CD14-positive monocyte (primary cell): Measurements from ENCODE around the gene KCNIP3. TPM values are rescaled to one million over a fixed set of nuclear protein-coding genes. Genes with fewer than 3 reads are reported as not detected.

ENCODE experiments used
- DNase-seq, 3 donors: peaks; one replicate each; pipeline ENCODE4 v3.0.0-alpha.2; 2011 to 2022
- H2AFZ ChIP-seq: 2 replicates; pipeline ENCODE4 v1.6.0; 2012; ENCODE audit warnings: mild to moderate bottlenecking, low read depth, low read length, inconsistent platforms; ENCODE audit not compliant: insufficient read depth, poor library complexity, severe bottlenecking
- H3K27ac ChIP-seq, 2 donors: 1 replicate in 1 of 2; 2 replicates in 1 of 2; pipeline ENCODE4 v1.5.1; 2012 to 2013; ENCODE audit warnings: low read length in 2 of 2, control low read depth in 1 of 2, inconsistent platforms in 1 of 2, low read depth in 1 of 2, mild to moderate bottlenecking in 1 of 2
- H3K27me3 ChIP-seq, 2 donors: one replicate each; pipeline versions ENCODE4 v1.6.0 to v1.6.1; 2011 to 2013; ENCODE audit warnings: low read length in 2 of 2; ENCODE audit not compliant: control insufficient read depth in 2 of 2, insufficient read depth in 2 of 2
- H3K36me3 ChIP-seq, 2 donors: replicated peaks in 1 of 2; 1 replicate in 1 of 2; 2 replicates in 1 of 2; pipeline versions ENCODE4 v1.5.1 to v1.6.1; 2012 to 2013; ENCODE audit warnings: low read length in 2 of 2, control low read depth in 1 of 2, inconsistent platforms in 1 of 2, mild to moderate bottlenecking in 1 of 2; ENCODE audit not compliant: insufficient read depth in 2 of 2, control insufficient read depth in 1 of 2
- H3K4me1 ChIP-seq, 2 donors: 1 replicate in 1 of 2; 2 replicates in 1 of 2; pipeline versions ENCODE4 v1.5.1 to v1.6.1; 2012 to 2013; ENCODE audit warnings: low read length in 2 of 2, control low read depth in 1 of 2, inconsistent platforms in 1 of 2, mild to moderate bottlenecking in 1 of 2, moderate library complexity in 1 of 2; ENCODE audit not compliant: insufficient read depth in 2 of 2, control insufficient read depth in 1 of 2
- H3K4me2 ChIP-seq: replicated peaks from 2 replicates; pipeline ENCODE3; 2012; ENCODE audit warnings: low read length, moderate library complexity, mild to moderate bottlenecking; ENCODE audit not compliant: poor library complexity, severe bottlenecking; ENCODE audit errors: extremely low read depth
- H3K4me3 ChIP-seq, 3 experiments: fragments of 200-600 bp in 1 of 3; sonication (generic) in 1 of 3; replicated peaks in 1 of 3; 1 replicate in 2 of 3; 2 replicates in 1 of 3; pipeline ENCODE4 v1.5.1; 2011 to 2013; ENCODE audit warnings: low read length in 3 of 3, mild to moderate bottlenecking in 3 of 3, control low read depth in 2 of 3, low read depth in 2 of 3, inconsistent platforms in 1 of 3, moderate library complexity in 1 of 3
- H3K79me2 ChIP-seq: 2 replicates; pipeline ENCODE4 v1.6.0; 2012; ENCODE audit warnings: mild to moderate bottlenecking, control low read depth, inconsistent platforms, low read length, moderate library complexity; ENCODE audit not compliant: insufficient read depth
- H3K9ac ChIP-seq: 2 replicates; pipeline ENCODE4 v1.6.0; 2017; ENCODE audit warnings: low read length, mild to moderate bottlenecking; ENCODE audit not compliant: insufficient read depth, poor library complexity, severe bottlenecking
- H3K9me3 ChIP-seq, 2 donors: replicated peaks in 1 of 2; 1 replicate in 1 of 2; 2 replicates in 1 of 2; pipeline versions ENCODE4 v1.5.1 to v1.6.1; 2012 to 2013; ENCODE audit warnings: low read length in 2 of 2, control low read depth in 1 of 2; ENCODE audit not compliant: control insufficient read depth in 1 of 2, insufficient read depth in 1 of 2
- H4K20me1 ChIP-seq: 2 replicates; pipeline ENCODE4 v1.6.0; 2012; ENCODE audit warnings: mild to moderate bottlenecking, low read length, control low read depth, moderate library complexity; ENCODE audit not compliant: insufficient read depth
- H3K27ac Mint-ChIP-seq, 7 donors: one replicate each; pipeline ENCODE4 v1.8.0; 2020; ENCODE audit warnings: mild to moderate bottlenecking in 7 of 7, mixed read lengths in 7 of 7, moderate library complexity in 6 of 7, inconsistent platforms in 2 of 7
- H3K27me3 Mint-ChIP-seq, 3 donors: one replicate each; pipeline ENCODE4 v1.8.0; 2021 to 2022; ENCODE audit warnings: low read depth in 3 of 3, mild to moderate bottlenecking in 3 of 3, mixed read lengths in 3 of 3, moderate library complexity in 3 of 3, inconsistent platforms in 1 of 3
- H3K36me3 Mint-ChIP-seq, 2 donors: one replicate each; pipeline ENCODE4 v1.8.0; 2020; ENCODE audit warnings: mixed read lengths in 2 of 2, inconsistent platforms in 1 of 2, mild to moderate bottlenecking in 1 of 2
- H3K4me1 Mint-ChIP-seq: one replicate; pipeline ENCODE4 v1.8.0; 2020; ENCODE audit warnings: mild to moderate bottlenecking, mixed read lengths
- H3K4me3 Mint-ChIP-seq, 2 donors: one replicate each; pipeline ENCODE4 v1.8.0; 2020; ENCODE audit warnings: mild to moderate bottlenecking in 2 of 2, mixed read lengths in 2 of 2, moderate library complexity in 1 of 2
- H3K9me3 Mint-ChIP-seq, 7 donors: one replicate each; pipeline ENCODE4 v1.8.0; 2020 to 2022; ENCODE audit warnings: mixed read lengths in 7 of 7, mild to moderate bottlenecking in 6 of 7, moderate library complexity in 6 of 7, inconsistent platforms in 2 of 7
- WGBS: methylation state at CpG from one replicate; pipeline ENCODE4 v1.1.5; 2013; ENCODE audit warnings: missing lambda C conversion rate; ENCODE audit not compliant: insufficient coverage; 5-methylcytosine and 5-hydroxymethylcytosine counted together
- intact Hi-C, 2 donors: fragments of 100-400 bp; cut with micrococcal nuclease; formaldehyde crosslinking; loops; one replicate each; pipeline versions ENCODE4 v1.15.0 to v1.15.1; 2023
- polyA plus RNA-seq, 3 donors: library from polyadenylated mRNA; depleted of rRNA in 1 of 3; unstranded in 2 of 3; stranded (reverse) in 1 of 3; fragments of 300-500 nt in 2 of 3; fragments of >200 nt in 1 of 3; fragmentation: Illumina TruSeq in 2 of 3; gene quantifications; 1 replicate in 2 of 3; 2 replicates in 1 of 3; pipeline ENCODE4 v1.2.3, GENCODE V29; 2012 to 2021
- TF ChIP-seq, protein P1 (sequence below): fragments of 200-600 bp; IDR thresholded peaks from one replicate; pipeline ENCODE4 v1.8.0; 2022; ENCODE audit warnings: antibody characterized with exemption, mild to moderate bottlenecking

Gene KCNIP3
- polyA plus RNA-seq, 3 donors = not detected

DNA sequence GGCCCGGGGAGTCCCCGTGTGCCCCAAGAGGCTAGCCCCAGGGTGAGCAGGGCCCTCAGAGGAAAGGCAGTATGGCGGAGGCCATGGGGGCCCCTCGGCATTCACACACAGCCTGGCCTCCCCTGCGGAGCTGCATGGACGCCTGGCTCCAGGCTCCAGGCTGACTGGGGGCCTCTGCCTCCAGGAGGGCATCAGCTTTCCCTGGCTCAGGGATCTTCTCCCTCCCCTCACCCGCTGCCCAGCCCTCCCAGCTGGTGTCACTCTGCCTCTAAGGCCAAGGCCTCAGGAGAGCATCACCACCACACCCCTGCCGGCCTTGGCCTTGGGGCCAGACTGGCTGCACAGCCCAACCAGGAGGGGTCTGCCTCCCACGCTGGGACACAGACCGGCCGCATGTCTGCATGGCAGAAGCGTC, 88.4 kb downstream of the KCNIP3 start:
- H3K4me2 ChIP-seq = no peak overlapping the region
- TF ChIP-seq, protein P1, sequence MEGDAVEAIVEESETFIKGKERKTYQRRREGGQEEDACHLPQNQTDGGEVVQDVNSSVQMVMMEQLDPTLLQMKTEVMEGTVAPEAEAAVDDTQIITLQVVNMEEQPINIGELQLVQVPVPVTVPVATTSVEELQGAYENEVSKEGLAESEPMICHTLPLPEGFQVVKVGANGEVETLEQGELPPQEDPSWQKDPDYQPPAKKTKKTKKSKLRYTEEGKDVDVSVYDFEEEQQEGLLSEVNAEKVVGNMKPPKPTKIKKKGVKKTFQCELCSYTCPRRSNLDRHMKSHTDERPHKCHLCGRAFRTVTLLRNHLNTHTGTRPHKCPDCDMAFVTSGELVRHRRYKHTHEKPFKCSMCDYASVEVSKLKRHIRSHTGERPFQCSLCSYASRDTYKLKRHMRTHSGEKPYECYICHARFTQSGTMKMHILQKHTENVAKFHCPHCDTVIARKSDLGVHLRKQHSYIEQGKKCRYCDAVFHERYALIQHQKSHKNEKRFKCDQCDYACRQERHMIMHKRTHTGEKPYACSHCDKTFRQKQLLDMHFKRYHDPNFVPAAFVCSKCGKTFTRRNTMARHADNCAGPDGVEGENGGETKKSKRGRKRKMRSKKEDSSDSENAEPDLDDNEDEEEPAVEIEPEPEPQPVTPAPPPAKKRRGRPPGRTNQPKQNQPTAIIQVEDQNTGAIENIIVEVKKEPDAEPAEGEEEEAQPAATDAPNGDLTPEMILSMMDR = no peak
- no peaks in the 10 kb centered on the region for H3K36me3 Mint-ChIP-seq
- H3K36me3 ChIP-seq = no peaks in the 10 kb centered on the region
- H3K4me1 Mint-ChIP-seq = peaks cover 3% of the 10 kb centered on the region
- intact Hi-C loops = no loop called here
- H3K27ac ChIP-seq = no peak overlapping the region
- no peak overlapping the region for H2AFZ ChIP-seq
- no peaks in the 10 kb centered on the region for H3K4me1 ChIP-seq
- peaks cover 1 to 4% (median 2%) of the 10 kb centered on the region in 3 donors for H3K27me3 Mint-ChIP-seq
- no peaks in the 10 kb centered on the region for H3K79me2 ChIP-seq
- H4K20me1 ChIP-seq = no peaks in the 10 kb centered on the region
- no peaks in the 10 kb centered on the region for H3K9me3 ChIP-seq
- H3K4me3 Mint-ChIP-seq = no peak overlapping the region
- H3K4me3 ChIP-seq = no peak overlapping the region
- H3K9me3 Mint-ChIP-seq = peaks cover 0 to 3% (median 0%) of the 10 kb centered on the region in 7 donors
- no peak overlapping the region for H3K27ac Mint-ChIP-seq
- no peak for DNase-seq
- no peaks in the 10 kb centered on the region for H3K27me3 ChIP-seq
- H3K9ac ChIP-seq = no peak overlapping the region
- 92% methylated on average over 8 of the region's 12 CpGs for WGBS

GRCh38 chr2:95386031-95386430, 88.9 kb downstream of the KCNIP3 start:
- Histone ChIP-seq H3K27me3 (no peaks in the 10 kb centered on the region), H3K9me3 (no peaks in the 10 kb centered on the region), H4K20me1 (no peaks in the 10 kb centered on the region), H3K9ac (no peak overlapping the region), H3K4me1 (no peaks in the 10 kb centered on the region), H3K27ac (no peak overlapping the region), H2AFZ (no peak overlapping the region), H3K36me3 (no peaks in the 10 kb centered on the region), H3K79me2 (no peaks in the 10 kb centered on the region), H3K4me2 (no peak overlapping the region), H3K4me3 (no peak overlapping the region)
- intact Hi-C loops = no loop called here
- Mint-ChIP-seq H3K27ac (no peak overlapping the region), H3K4me1 (peaks cover 3% of the 10 kb centered on the region), H3K9me3 (peaks cover 0 to 3% (median 0%) of the 10 kb centered on the region in 7 donors), H3K4me3 (no peak overlapping the region), H3K36me3 (no peaks in the 10 kb centered on the region), H3K27me3 (peaks cover 1 to 4% (median 2%) of the 10 kb centered on the region in 3 donors)
- DNase-seq = no peak
- 100% methylated on average over 4 of the region's 6 CpGs for WGBS
- TF ChIP-seq, protein P1 = no peak
